T1000 (cell line): ENCODE data around the gene GLB1L3.

Experiments used
- DNase-seq: peaks from one replicate; lab custom pipeline; 2025; ENCODE audit warnings: mixed read lengths; lab: John Stamatoyannopoulos, UW

The GLB1L3 gene, protein sequence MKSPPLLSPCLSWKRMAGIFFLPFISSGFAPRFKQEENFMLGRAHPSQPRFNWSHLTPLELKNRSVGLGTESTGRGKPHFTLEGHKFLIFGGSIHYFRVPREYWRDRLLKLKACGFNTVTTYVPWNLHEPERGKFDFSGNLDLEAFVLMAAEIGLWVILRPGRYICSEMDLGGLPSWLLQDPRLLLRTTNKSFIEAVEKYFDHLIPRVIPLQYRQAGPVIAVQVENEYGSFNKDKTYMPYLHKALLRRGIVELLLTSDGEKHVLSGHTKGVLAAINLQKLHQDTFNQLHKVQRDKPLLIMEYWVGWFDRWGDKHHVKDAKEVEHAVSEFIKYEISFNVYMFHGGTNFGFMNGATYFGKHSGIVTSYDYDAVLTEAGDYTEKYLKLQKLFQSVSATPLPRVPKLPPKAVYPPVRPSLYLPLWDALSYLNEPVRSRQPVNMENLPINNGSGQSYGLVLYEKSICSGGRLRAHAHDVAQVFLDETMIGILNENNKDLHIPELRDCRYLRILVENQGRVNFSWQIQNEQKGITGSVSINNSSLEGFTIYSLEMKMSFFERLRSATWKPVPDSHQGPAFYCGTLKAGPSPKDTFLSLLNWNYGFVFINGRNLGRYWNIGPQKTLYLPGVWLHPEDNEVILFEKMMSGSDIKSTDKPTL

DNA sequence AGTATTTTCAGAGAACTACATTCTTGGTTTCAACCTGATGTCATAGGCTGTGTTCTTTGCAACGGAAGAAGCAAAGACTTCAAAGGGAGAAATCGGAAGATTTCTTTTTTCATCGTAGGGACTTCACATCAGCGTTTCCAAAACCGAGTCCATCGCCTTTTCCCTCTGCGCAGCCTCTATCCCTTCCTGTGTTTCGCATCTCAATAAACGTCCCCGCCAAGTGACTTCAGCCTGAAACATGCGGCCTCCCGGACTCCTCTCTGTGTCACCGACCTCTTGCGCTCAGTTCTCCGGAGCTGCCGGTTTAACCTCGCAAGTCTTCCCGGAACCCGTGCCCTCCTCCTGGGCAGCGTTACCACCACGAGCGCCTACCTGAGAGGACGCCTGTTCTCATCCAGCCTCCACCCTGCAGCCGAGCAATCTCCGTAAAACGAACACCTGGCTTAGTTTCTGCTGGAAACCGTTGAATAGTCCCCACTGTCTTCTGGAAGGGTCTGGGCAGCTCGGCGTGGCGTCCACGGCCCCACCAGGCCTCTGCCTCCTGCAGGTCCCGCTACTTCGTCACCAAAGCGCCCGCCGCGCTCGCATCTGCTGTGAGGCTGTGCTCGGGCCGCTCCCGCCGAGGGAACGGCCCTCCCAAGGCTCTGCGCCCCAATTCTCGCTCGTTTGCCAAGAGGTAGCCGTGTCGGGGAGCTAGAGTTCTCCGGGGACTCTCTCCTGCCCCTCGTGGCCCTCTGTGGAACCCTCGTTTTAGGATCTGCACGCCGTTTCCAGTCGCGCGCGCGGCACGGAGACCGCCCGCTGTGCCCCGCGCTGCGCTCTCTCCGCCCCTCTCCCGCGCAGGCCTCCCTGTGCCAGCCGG, at the start of gene GLB1L3:
Gene GLB1L3, plus strand, starts transcription at position 846 of the 862 bp plus-strand sequence. CDS start 362 bp downstream, outside the sequence.
- no peak for DNase-seq

DNA sequence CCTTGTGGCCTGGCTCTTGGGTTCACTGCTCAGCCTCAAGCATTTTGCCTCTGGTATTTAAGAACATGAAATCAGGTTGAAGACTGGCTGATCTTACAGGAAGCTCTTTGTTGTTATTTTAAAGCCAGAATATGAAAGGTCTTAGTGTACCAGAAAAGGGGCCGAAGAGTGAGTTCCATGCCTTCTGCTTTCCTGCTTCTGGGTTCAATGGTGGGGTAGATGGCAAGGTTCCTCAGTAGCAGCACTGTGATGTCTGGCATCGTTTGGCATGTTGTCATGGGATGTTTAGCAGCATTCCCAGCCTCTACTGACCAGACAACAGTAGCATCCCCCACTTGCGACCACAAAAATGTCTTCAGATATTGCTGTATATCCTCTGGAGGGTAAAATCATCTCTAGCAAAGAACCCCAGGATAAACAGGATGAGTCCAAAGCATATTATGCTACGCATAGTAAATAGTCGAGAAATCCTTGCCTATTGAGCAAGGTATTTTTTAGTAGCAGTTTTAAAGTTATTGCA, 49.3 kb upstream of the GLB1L3 start:
- DNase-seq: no peak

DNA sequence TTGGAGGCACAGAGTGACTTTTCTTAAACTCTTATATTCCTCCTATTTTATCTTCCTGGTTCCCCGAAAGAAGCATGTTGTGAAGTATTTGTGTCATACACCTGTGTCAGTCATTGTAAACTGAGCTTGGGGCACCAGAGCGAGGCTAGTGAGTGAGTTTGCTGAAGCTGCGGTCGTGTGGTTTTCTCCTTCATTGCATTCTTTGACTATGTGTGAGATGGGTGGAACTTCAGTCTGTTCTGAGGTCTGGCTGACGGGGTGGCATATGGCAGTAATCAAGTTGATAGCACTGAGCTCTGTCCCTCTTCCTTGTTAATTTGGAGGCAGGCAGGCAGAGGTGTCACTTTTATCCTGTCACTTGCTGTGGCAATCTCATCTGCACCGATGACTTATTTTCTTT, 47.6 kb upstream of the GLB1L3 start:
- DNase-seq: no peak

DNA sequence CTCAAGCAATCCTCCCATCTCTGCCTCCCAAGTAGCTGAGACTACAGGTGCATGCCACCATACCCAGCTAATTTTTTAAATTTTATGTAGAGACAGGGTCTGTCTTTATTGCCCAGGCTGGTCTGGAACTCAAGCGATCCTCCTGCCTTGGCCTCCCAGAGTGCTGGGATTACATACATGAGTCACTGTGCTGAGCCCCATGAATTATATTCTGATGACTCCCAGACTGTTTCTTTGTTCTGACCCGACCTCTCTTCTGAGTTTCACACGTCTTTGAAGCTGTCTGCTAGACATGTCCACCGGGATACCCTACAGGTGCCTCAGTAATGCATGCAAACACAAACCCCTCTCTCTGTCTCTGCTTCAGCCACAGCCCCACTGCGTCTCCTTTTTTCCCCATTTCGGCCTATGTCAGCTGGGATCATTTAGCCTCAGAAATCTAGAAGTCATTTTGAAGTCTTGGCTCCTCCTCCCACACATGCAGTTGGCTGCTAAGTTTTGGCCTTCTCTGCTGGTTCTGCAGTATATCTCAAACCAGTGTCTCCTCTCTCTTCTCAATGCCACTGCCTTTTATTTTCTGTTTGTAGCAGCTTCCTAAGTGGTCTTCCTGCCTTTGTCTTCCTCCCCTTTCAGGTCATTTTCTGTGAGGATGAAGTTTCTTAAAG, 46.9 kb upstream of the GLB1L3 start:
- no peak for DNase-seq

DNA sequence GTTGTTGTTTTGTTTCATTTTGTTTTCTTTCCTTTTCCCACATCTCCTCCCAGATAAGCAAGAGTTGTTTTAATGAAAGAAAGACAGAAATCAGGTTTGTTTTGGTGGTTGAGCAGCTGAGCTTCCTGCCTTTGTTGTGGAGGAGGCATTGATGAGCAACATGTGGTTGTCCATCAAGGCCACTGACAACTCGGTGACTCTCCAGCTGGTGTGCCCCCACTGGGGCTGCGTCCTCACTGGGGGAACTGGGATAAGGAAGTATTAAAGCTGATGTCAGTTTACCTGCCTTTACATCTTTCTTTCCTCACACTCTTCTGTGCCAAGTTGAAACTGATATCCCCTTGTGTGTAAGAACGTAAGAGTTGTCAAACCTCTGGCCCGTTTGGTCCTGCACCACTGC, 45.8 kb upstream of the GLB1L3 start:
- no peak for DNase-seq

DNA sequence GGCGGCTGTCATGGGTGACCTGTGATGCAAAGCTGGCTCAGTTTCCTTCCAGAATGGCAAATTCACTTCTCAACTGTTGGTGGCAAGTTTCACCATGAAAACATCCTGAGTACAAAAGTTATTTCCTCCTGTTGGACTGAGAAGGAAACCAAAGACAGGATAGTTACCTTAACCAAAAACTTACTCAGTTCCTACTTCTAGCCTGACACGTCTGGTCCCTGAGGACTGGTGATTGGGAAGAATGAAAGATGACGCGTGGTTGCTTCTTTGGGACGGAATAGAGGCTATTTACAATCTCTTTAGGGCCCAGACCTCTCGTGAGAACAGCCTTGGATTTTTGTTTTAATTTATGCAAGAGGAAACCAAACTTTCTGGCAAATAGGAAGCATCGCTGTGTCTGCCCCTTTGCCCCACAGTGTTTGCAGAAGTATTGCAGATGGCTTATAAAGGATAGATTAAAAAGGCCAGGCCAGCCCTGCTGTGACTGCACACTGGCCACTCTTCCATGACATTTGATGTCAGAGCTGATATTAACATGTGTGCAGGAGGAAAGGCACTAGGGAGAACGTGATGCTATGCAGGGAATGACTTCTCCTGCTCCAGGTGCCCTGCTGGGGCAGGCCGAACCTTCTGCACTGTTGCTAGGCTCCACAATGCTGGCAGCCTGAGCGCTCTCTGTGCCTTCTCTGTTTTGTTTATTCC, 44.1 kb upstream of the GLB1L3 start:
- DNase-seq: no peak

DNA sequence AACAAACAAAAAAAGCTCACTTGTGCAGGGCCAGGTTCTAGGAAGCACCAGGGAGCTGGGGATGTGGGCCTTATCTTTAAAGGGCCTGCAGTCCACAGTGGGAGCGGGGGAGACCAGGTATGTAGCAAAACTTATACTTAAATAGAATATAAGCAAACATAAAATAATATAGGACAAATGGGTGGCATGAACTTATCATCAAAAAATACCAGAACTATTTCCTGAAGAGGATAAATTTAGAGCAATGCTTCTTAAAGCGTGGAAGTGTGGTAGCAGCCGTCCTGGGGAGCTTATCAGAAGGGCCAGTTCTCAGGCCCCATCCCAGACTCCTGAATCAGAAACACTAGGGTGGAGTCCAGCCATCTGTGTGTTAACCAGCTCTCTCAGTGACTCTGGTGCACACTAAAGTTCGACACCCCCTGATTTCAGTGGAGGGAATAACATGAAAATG, 42.4 kb upstream of the GLB1L3 start:
- no peak for DNase-seq

DNA sequence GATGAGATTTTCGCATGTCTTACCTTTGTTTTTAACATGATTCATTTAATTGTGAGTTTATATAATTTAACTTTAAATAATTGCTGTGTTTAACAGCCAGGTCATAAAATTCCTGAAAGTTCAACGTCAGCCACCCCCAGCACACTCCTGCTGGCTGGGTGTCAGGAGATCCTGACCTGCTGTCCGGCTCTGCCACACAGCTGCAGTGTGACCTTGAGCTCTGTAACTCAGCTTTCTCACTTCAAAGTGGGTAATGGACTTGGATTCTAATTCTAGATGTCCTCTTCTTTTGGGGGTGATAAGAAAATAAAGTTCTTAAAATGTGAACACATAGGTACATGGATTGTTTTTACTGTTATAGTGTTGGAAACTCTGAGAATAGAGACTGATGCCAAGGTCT, 40.8 kb upstream of the GLB1L3 start:
- no peak for DNase-seq

DNA sequence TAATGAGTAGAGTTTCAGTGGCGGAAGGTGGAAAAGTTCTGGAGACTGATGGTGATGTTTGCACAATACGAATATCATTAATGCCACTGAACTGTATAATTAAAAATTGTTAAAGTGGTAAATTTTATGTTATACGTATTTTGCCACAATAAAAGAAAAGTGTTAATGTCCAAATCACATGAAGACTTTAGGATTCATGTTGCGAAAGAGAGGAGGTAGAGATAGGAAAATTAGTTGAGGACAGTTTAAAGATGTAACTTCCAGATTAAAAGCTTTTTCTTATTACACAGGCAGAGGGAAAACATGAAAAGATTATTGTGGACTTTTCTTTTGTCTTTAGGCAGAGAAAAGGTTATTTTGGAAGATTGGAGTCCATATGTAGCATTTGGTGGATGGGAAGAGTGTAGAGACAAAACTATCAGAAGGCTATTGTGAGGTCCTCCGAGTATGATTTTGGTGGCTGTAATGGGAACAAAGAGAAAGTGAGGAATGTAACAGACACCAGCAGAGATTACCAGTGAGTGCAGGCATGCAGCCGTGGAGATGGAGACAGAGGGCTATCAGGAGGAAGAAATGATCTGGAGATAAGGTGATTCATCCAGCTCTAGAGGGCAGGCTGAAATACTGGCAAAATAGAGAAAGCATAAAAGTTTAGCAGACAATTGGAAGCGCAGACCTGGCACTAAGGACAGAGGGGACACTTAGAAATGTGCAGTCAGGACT, 39.2 kb upstream of the GLB1L3 start:
- DNase-seq: no peak

DNA sequence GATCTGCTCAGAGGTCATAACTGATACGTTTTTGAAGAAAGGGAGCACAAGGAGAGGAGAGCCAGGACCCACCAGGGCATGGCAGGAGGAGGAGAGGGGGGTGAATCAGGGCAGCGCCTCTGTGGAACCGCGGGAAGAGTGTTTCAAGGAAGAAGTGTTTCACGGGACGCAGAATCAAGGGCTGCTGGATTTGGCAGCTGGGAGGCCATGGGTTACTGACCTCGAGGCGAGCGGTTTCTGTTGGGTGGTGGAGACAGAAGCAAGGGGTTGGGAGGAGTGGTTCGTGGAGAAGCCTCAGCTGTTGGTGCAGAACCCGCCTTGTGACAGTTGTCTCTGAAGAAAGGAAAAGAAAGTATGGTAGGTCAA, 38.6 kb upstream of the GLB1L3 start:
- DNase-seq: no peak

DNA sequence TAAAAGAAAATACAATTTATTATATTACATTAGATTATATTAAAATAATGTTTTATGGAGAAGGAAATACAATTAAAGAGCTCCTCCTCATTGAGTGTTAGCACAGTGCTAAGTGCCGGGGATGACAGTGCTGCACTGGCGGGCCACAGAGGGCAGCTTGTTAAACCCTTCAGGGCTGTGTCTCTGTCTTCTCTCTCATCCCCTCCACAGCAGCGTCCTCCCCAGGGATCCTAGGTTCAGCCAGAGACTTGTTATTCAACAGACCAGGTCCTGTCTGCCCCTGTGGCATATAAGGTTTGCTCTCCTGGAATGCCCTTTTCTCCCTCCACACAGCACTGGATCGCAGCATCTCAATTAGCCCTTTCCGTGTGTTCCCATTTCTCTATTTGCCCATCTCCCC, 37.2 kb upstream of the GLB1L3 start:
- DNase-seq: no peak

DNA sequence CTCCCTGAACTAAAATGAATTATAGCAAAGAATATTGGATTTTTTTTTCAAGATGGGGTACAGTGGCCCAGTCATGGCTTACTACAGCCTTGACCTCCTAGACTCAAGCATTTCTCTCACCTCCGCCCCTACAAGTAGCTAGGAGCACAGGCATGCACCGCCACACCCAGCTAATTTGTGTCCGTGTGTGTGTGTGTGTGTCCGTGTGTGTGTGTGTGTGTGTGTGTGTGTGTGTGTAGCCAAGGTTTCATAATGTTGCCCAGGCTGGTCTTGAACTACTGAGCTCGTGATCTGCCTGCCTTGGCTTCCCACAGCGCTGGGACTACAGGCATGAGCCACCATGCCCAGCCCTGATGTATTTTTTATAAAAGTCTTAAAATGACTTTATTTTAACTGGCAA, 35.6 kb upstream of the GLB1L3 start:
- no peak for DNase-seq

DNA sequence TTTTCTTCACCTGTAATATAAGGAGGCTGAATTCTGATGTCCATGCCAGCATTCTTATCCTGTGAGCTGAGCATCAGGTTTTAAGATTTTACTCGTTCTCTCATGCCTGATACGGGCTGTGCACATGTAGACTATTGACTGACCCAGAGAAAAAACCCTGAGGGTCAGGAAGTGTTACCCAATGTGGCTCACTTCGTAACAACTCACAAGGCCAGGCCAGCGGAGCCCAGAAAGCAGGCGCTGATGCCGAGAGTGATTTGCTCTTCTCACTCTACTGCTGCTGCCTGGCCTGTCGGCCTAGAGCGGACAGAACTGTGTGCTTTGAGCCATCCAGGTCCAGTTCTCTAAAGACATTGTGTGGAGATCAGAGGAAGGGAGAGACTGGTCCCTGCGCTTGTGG, 33.8 kb upstream of the GLB1L3 start:
- no peak for DNase-seq

DNA sequence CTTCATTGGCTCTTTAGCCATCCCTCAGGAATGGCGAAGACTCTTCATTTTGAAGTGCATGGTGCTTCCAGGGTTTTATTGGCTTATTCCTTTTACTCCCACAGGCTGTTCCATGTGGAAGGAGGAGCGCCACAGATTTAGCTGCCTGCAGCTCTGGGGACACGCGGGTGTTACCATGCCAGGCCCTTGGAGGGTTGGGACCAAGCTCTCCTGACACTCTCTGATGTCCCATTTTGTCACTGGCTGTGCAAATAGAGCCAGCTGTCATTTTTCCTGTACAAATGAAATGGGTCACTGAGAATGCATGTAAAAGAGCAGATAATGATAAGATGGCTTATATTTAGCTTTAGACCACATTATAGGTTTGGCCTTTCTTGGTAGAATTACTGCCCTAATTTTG, 32.3 kb upstream of the GLB1L3 start:
- DNase-seq: no peak

DNA sequence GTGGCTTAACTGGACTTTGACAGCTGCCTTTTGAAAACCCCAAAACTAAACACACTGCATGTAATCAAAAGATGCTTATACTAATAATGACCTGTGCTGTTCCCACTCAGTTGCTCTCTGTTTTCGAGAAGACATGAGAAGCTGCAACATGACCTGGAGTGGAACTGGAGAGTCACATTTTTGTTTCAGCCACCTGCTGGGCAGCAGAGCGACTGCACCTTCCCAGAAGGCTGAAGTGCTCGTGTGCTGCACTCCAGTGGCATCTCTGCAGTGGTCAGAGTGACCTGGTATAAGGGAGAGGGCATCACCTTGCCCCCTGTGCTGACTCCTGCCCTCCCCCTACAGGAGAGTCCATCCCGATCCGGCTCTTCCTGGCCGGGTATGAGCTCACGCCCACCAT, 31.6 kb upstream of the GLB1L3 start:
- no peak for DNase-seq

DNA sequence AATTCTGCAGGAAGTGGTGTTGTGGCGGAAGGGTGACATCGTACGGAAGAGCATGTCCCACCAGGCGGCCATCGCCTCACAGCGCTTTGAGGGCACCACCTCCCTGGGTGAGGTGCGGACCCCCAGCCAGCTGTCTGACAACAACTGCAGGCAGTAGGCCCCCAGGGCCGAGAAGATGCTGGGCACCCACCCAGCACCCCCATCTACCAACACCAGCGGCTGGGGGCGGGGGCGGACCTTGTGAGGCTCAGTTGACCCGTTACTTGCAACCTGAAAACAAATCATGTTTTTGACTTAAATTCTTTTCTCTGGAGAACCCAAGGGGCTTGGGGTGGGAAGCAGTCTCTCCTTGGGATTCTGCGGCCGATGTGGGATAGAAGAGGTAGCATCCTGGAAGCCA, 30.7 kb upstream of the GLB1L3 start:
- no peak for DNase-seq

DNA sequence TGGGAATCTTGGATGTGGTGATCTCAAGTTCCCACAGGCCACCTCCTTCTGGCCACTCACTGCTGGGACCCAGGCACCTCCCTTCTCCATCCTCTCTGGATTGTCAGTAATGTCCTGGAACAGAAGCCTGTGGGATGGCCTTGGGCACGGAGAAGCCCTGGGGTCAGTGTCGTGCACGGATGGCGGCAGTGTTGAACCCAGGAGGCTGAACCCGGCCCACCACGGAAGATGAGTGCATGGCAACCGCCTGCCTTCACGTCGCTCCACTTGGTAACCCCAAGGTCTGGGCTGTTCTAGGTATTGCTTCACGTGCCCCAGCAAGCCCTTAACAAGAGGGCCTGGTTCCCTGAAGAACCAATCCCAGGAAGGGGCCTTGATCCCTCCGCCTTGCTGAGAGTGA, 30.1 kb upstream of the GLB1L3 start:
- DNase-seq: no peak

DNA sequence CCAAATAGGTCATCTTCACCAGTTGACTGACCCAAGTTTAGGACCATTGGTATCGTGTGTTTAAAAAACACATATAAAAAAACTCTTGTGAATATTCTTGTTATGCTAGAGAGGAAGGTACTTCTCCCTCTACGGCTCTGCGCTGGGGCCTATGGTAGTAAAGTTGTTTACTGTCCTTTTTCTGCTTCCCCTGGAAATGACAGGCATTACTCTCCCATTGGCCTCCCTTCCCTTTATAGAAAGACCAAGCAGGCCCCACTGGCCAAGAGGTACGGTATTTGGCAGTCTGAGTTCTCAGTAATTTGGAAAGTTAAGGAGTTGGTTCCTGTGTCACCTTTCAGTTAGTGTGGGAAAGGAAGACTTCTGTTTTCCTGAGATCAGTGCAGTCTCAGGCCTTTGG, 29.5 kb upstream of the GLB1L3 start:
- DNase-seq: no peak

DNA sequence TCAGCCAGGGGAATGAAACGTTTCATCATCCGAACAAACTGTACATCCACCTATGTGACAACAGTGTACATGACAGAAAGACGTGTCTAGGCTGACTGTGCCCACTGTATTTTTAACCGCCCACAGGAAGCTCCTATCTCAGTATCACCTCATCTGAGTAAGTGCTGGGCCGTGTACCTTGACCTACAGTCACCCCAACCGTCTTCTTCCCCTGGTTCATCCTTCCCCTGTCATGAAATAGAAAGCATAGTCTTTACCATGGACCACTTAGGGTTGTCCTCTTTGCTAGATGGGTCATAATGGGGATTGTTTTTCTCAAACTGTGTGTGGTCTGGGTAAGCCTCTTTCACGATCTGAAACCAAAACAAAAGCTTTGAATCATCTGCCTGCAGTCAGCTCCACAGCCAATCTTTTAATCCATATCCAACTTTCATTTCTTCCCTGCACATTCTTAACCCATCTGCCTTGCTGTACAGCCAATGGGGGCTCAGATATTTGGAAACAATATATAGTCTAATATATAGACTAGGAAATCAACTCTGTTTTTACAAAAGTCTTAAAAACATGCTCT, 27.2 kb upstream of the GLB1L3 start:
- no peak for DNase-seq

DNA sequence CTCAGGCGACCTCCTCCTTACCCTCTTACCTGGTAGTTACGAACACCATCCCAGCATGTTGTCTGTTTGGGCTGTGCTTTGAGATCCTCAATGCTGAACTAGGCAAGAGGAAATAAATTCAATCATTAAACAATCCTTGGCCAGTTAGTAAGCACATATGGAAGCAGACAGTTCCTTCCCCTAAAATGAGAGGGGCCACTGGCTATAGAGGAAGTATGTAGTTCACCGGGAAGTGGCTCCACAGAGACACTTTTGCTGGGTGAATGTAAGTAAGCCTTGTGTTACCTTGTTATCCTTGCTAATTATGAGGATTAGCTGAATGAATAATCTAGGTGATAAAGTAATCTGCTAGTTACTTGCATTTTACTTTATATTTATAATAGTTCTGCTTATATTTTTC, 25.9 kb upstream of the GLB1L3 start:
- DNase-seq: no peak
